Medulla oblongata (tissue), 1 donor: ENCODE measurements around the gene SORCS2.

Source experiments
- DNase-seq: peaks from one replicate; pipeline ENCODE4 v3.0.0-alpha.2; 2015; ENCODE audit errors: extremely low spot score

SORCS2 gene

GRCh38 chr4:7774301-7775294 lies 582.3 kb downstream of the SORCS2 start:
- DNase-seq, result peak; percentile 34

GRCh38 chr4:7775396-7775795 lies 583.1 kb downstream of the SORCS2 start:
- no peak for DNase-seq

GRCh38 chr4:7777017-7777710 lies 584.8 kb downstream of the SORCS2 start:
- DNase-seq, result no peak

GRCh38 chr4:7777871-7778509 lies 585.7 kb downstream of the SORCS2 start:
- DNase-seq, result no peak

GRCh38 chr4:7778510-7779431 lies 586.4 kb downstream of the SORCS2 start:
- DNase-seq, result no peak

GRCh38 chr4:7779432-7779768 lies 587.1 kb downstream of the SORCS2 start:
- DNase-seq, result no peak

GRCh38 chr4:7780751-7781348 lies 588.5 kb downstream of the SORCS2 start:
- DNase-seq, result no peak

- DNase-seq, result no peak
Observed at GRCh38 chr4:7781366-7781765, 589.0 kb downstream of the SORCS2 start.

GRCh38 chr4:7781993-7782392 lies 589.7 kb downstream of the SORCS2 start:
- no peak for DNase-seq

GRCh38 chr4:7782783-7783182 lies 590.4 kb downstream of the SORCS2 start:
- DNase-seq, result no peak

- no peak for DNase-seq
Observed at GRCh38 chr4:7783541-7783940, 591.2 kb downstream of the SORCS2 start.

- no peak for DNase-seq
Observed at GRCh38 chr4:7784131-7784870, 592.0 kb downstream of the SORCS2 start.

- DNase-seq, result peak; percentile 33
Observed at GRCh38 chr4:7785017-7785416, 592.7 kb downstream of the SORCS2 start.

GRCh38 chr4:7786040-7786439 lies 593.7 kb downstream of the SORCS2 start:
- DNase-seq, result no peak

- no peak for DNase-seq
Observed at GRCh38 chr4:7786517-7786916, 594.2 kb downstream of the SORCS2 start.

- no peak for DNase-seq
Observed at GRCh38 chr4:7787067-7787466, 594.7 kb downstream of the SORCS2 start.

- DNase-seq, result no peak
Observed at GRCh38 chr4:7787681-7788141, 595.4 kb downstream of the SORCS2 start.

- no peak for DNase-seq
Observed at GRCh38 chr4:7788193-7788592, 595.9 kb downstream of the SORCS2 start.

- DNase-seq, result peak; percentile 53
Observed at GRCh38 chr4:7788694-7789425, 596.5 kb downstream of the SORCS2 start.
